GM12872 (cell line): Measurements from ENCODE around the gene ABCC4.

ENCODE experiments used
- CTCF ChIP-seq: IDR thresholded peaks from 3 replicates; pipeline ENCODE4 v1.5.1; 2011; ENCODE audit warnings: low read depth, mild to moderate bottlenecking, low read length, moderate library complexity; ENCODE audit not compliant: insufficient read depth

Gene ABCC4

DNA sequence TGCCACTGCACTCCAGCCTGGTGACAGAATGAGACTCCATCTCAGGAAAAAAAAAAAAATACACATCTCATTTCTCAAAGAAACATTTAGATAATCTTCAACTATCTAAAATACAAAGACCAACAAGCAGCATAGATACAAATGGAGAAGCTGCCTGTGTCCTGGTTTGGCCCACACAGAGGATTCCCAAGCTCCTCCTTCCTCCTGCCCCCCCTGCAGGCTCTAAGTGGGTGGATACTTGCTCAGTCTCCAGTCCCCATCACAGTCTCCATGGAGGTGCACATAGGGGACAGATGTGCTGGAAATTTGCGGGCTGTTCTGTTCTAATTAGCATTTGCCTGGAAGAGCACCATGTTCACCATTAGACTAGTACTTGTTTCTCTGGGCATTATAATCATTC, 59.9 kb downstream of the ABCC4 start:
- no peak for TF ChIP-seq CTCF

- no peak for TF ChIP-seq CTCF
Measured at GRCh38 chr13:95239283-95239682, 62.0 kb downstream of the ABCC4 start.

DNA sequence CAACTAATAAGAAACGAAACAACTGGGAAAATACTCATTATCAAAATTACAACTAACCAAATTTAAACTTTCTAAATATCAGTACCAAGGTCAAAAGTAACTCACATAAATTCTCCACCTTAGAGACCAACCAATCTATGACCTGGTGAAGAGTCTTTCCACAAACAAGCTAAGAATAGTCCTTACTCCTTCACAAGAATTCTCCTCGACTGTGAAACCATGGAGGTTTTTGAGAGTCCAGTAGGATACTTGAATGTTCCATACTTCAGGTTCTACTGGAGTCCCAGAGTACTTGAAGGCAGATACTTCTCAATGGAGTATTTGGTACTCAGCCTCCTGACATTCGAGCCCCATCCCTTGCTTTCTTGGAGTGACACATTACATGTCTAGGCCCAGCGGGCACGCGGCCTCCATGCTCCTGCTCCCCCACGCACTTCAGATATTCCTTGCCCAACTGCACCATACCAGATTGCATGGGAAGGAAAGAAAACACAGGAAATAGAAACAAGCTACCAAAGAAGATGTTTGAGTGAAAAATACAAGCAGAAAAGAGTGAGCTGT, 63.9 kb downstream of the ABCC4 start:
- no peak for TF ChIP-seq CTCF

DNA sequence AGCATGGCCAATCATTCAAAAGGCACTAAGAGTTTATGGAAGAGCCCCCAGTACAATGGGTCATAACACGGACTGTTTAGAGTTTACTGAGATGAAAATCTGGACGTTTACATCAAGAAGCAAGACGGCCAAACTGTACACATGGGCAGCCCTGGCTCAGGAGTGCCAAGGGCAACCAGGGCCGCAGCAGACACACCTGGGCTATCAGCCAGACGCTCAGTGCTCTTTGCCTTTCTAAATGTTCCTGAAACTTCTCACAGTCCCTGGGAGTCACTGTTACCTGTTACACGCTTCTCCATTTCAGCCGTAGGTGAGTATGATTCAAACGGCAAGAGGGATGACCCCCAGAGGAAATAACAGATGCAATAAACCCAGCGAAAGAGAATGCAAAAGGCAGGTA, 64.5 kb downstream of the ABCC4 start:
- TF ChIP-seq CTCF = no peak

- no peak for TF ChIP-seq CTCF
Measured at GRCh38 chr13:95235974-95236373, 65.3 kb downstream of the ABCC4 start.

DNA sequence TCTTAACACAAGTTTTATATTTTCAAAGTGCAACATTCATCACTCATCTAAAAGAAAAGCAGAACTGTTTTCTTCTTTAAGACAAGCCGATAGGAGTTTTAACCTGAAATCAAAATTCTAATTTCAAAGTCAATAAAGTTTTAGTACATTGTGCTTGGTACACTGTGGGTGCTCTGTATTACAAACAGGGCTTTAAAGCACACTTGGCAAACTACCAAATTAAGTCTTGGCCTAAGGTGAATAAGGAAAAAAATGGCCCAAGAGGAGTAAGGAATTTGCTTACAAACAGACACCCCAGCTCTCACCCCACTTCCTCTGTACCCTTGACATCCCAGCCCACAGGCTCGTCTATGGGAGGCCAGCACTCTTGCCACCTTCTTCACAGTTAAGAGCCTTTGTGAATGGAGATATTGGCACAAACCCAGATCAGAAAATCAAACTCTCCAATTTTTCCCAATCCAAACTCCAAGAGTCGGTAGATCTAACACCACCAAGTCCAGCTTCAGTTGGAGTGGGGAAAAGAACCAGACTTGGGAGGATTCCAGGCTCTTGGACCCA, 66.0 kb downstream of the ABCC4 start:
- TF ChIP-seq CTCF = no peak

DNA sequence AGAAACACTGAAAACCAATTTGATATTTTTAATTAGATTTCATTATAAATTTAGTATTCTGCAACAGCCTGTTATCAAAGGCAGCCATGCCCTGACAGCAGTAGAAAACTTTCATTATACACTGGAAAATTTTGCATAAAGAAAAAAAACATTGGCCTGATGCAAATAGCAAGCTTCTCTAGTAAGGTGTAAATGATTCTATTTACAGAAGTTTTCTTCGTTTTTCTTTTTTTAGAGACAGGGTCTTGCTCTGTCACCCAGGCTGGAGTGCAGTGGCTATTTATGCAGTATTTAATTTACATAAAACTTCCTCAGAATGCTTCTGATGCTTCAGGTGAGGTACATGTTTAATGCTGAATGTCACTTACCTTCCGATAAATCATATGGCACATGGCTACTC, 67.0 kb downstream of the ABCC4 start:
- TF ChIP-seq CTCF = no peak
